Naive thymus-derived CD8-positive, alpha-beta T cell (primary cell): ENCODE results near the gene PDE4B. TPM values are rescaled to one million over a fixed set of nuclear protein-coding genes. Genes with fewer than 3 reads are reported as not detected.
"Not testable (repeated sequence)": the region's sequence is repeated elsewhere in the genome, so short reads cannot be mapped to it uniquely, and the experiment has no call there.

Experiments
- ATAC-seq, 2 donors: fragments of 150-1000 bp; cut with Tn5 transposase in 1 of 2; sonication (Bioruptor Pico), chemical (Tn5 transposase) in 1 of 2; 1 replicate in 1 of 2; 2 replicates in 1 of 2; pipeline ENCODE4 v1.10.0; 2021; ENCODE audit warnings: mild to moderate bottlenecking in 2 of 2, moderate library complexity in 2 of 2
- POLR2A ChIA-PET: fragments of 350-600 bp; sonication (Branson Sonifier 250); formaldehyde crosslinking; loops from one replicate; lab custom pipeline; 2021; ENCODE audit warnings: antibody characterized with exemption; lab: Charles Lee
- DNase-seq, 10 donors: peaks; one replicate each; pipeline versions ENCODE4 v3.0.0 to v3.0.0-alpha.2; 2020 to 2022
- H3K27ac Mint-ChIP-seq, 10 donors: one replicate each; pipeline ENCODE4 v1.8.0; 2020 to 2022; ENCODE audit warnings: mild to moderate bottlenecking in 10 of 10, mixed read lengths in 10 of 10, moderate library complexity in 4 of 10, inconsistent platforms in 1 of 10
- H3K27me3 Mint-ChIP-seq, 5 donors: one replicate each; pipeline ENCODE4 v1.8.0; 2021 to 2022; ENCODE audit warnings: mixed read lengths in 5 of 5
- H3K36me3 Mint-ChIP-seq, 3 donors: one replicate each; pipeline ENCODE4 v1.8.0; 2020 to 2022; ENCODE audit warnings: mixed read lengths in 3 of 3, mild to moderate bottlenecking in 2 of 3, inconsistent platforms in 1 of 3
- H3K4me1 Mint-ChIP-seq, 4 donors: one replicate each; pipeline ENCODE4 v1.8.0; 2021 to 2022; ENCODE audit warnings: mixed read lengths in 4 of 4
- H3K4me3 Mint-ChIP-seq, 10 donors: one replicate each; pipeline ENCODE4 v1.8.0; 2020 to 2022; ENCODE audit warnings: mild to moderate bottlenecking in 10 of 10, mixed read lengths in 10 of 10, moderate library complexity in 6 of 10, inconsistent platforms in 1 of 10
- H3K9me3 Mint-ChIP-seq, 9 donors: one replicate each; pipeline ENCODE4 v1.8.0; 2020 to 2022; ENCODE audit warnings: mixed read lengths in 9 of 9, mild to moderate bottlenecking in 3 of 9, inconsistent platforms in 1 of 9, moderate library complexity in 1 of 9
- polyA plus RNA-seq, 3 donors: library from polyadenylated mRNA; unstranded; fragments of 300-500 nt; fragmentation: Illumina TruSeq; gene quantifications; one replicate each; pipeline ENCODE4 v1.2.3, GENCODE V29; 2021
- total RNA-seq, 8 experiments: library from RNA in 2 of 8; stranded (reverse) in 2 of 8; gene quantifications; one replicate each; pipeline ENCODE4 v1.2.3 and lab custom pipeline; 2021 to 2026

Gene PDE4B
- total and polyA plus RNA-seq, 5 experiments from 2014 or later, result 27.4 to 35.2 (median 31.9) TPM

GRCh38 chr1:66104076-66104475, 311.4 kb downstream of the PDE4B start:
- H3K36me3 Mint-ChIP-seq, DNase-seq, H3K27ac Mint-ChIP-seq, ATAC-seq, H3K4me3 Mint-ChIP-seq, POLR2A ChIA-PET, H3K4me1 Mint-ChIP-seq: not testable (repeated sequence)
- H3K9me3 Mint-ChIP-seq, result peaks cover 0 to 16% (median 4%) of the 10 kb centered on the region in 9 donors
- peaks cover 0 to 11% (median 4%) of the 10 kb centered on the region in 5 donors for H3K27me3 Mint-ChIP-seq

- no peaks in the 10 kb centered on the region for H3K4me1 Mint-ChIP-seq
- H3K27me3 Mint-ChIP-seq, result peaks cover 0 to 12% (median 5%) of the 10 kb centered on the region in 5 donors
- no peak overlapping the region for H3K27ac Mint-ChIP-seq
- peaks cover 0 to 4% (median 0%) of the 10 kb centered on the region in 9 donors for H3K9me3 Mint-ChIP-seq
- no peak for DNase-seq
- H3K4me3 Mint-ChIP-seq, result no peak overlapping the region
- no peaks in the 10 kb centered on the region for H3K36me3 Mint-ChIP-seq
- POLR2A ChIA-PET, result no interaction called here
- ATAC-seq, result no peak
These were observed 315.9 kb downstream of the PDE4B start for GRCh38 chr1:66108624-66109023.

GRCh38 chr1:66112744-66113400, 320.2 kb downstream of the PDE4B start:
- Mint-ChIP-seq H3K27ac (no peak overlapping the region), H3K4me1 (no peaks in the 10 kb centered on the region), H3K9me3 (peaks cover 0 to 2% (median 0%) of the 10 kb centered on the region in 9 donors), H3K36me3 (no peaks in the 10 kb centered on the region), H3K4me3 (no peak overlapping the region), H3K27me3 (peaks cover 0 to 12% (median 7%) of the 10 kb centered on the region in 5 donors)
- DNase-seq (no peak), ATAC-seq (no peak)
- POLR2A ChIA-PET, result no interaction called here

- DNase-seq (no peak), ATAC-seq (no peak)
- Mint-ChIP-seq H3K9me3 (peaks cover 0 to 3% (median 0%) of the 10 kb centered on the region in 9 donors), H3K27ac (no peak overlapping the region), H3K4me1 (no peaks in the 10 kb centered on the region), H3K36me3 (peaks cover 0 to 4% (median 0%) of the 10 kb centered on the region in 3 donors), H3K27me3 (peaks cover 0 to 9% (median 2%) of the 10 kb centered on the region in 5 donors), H3K4me3 (no peak overlapping the region)
- POLR2A ChIA-PET, result no interaction called here
These were observed 326.5 kb downstream of the PDE4B start for GRCh38 chr1:66119148-66119547.

GRCh38 chr1:66124670-66125069, 332.0 kb downstream of the PDE4B start:
- Mint-ChIP-seq H3K4me1 (no peaks in the 10 kb centered on the region), H3K9me3 (peaks cover 0 to 3% (median 0%) of the 10 kb centered on the region in 9 donors), H3K27ac (peak overlapping the region in 1 of 10 donors; percentile 80), H3K36me3 (no peaks in the 10 kb centered on the region), H3K4me3 (no peak overlapping the region), H3K27me3 (peaks cover 0 to 5% (median 0%) of the 10 kb centered on the region in 5 donors)
- POLR2A ChIA-PET, result no interaction called here
- DNase-seq (no peak), ATAC-seq (no peak)

GRCh38 chr1:66128641-66129040, 335.9 kb downstream of the PDE4B start:
- ATAC-seq, H3K4me3 Mint-ChIP-seq: not testable (repeated sequence)

GRCh38 chr1:66132324-66132723, 339.6 kb downstream of the PDE4B start:
- H3K27ac Mint-ChIP-seq, result no peak overlapping the region
- no peak overlapping the region for H3K4me3 Mint-ChIP-seq
- H3K27me3 Mint-ChIP-seq, result peaks cover 0 to 6% (median 4%) of the 10 kb centered on the region in 5 donors

More at GRCh38 chr1:66128641-66129040, 335.9 kb downstream of the PDE4B start:
- H3K4me1 Mint-ChIP-seq, H3K27ac Mint-ChIP-seq, POLR2A ChIA-PET, H3K9me3 Mint-ChIP-seq, H3K36me3 Mint-ChIP-seq, DNase-seq, H3K27me3 Mint-ChIP-seq: not testable (repeated sequence)

GRCh38 chr1:66134004-66134403, 341.3 kb downstream of the PDE4B start:
- Mint-ChIP-seq H3K36me3 (no peaks in the 10 kb centered on the region), H3K27ac (no peak overlapping the region), H3K4me1 (peaks cover 0 to 2% (median 0%) of the 10 kb centered on the region in 4 donors), H3K4me3 (no peak overlapping the region), H3K9me3 (peaks cover 0 to 4% (median 0%) of the 10 kb centered on the region in 9 donors), H3K27me3 (peaks cover 0 to 6% (median 4%) of the 10 kb centered on the region in 5 donors)
- ATAC-seq, result no peak
- POLR2A ChIA-PET, result no interaction called here
- DNase-seq, result no peak

More at GRCh38 chr1:66132324-66132723, 339.6 kb downstream of the PDE4B start:
- Mint-ChIP-seq H3K9me3 (peaks cover 0 to 4% (median 0%) of the 10 kb centered on the region in 9 donors), H3K4me1 (peaks cover 0 to 2% (median 0%) of the 10 kb centered on the region in 4 donors), H3K36me3 (no peaks in the 10 kb centered on the region)
- POLR2A ChIA-PET, result no interaction called here
- DNase-seq (no peak), ATAC-seq (no peak)

- no peaks in the 10 kb centered on the region for H3K36me3 Mint-ChIP-seq
- H3K4me1 Mint-ChIP-seq, result peaks cover 0 to 2% (median 0%) of the 10 kb centered on the region in 4 donors
- H3K27me3 Mint-ChIP-seq, result peaks cover 0 to 6% (median 4%) of the 10 kb centered on the region in 5 donors
- no peak for ATAC-seq
- no peak overlapping the region for H3K27ac Mint-ChIP-seq
- DNase-seq, result no peak
- POLR2A ChIA-PET, result no interaction called here
- H3K9me3 Mint-ChIP-seq, result peaks cover 0 to 4% (median 0%) of the 10 kb centered on the region in 9 donors
- H3K4me3 Mint-ChIP-seq, result no peak overlapping the region
These were observed 342.5 kb downstream of the PDE4B start for GRCh38 chr1:66135161-66135560.

- H3K9me3 Mint-ChIP-seq, ATAC-seq, H3K36me3 Mint-ChIP-seq, DNase-seq, H3K27me3 Mint-ChIP-seq, H3K27ac Mint-ChIP-seq, H3K4me3 Mint-ChIP-seq, H3K4me1 Mint-ChIP-seq: not testable (repeated sequence)
- POLR2A ChIA-PET, result interaction anchor here (0.6 kb wide), 1 partner anchor 32 kb away, joined by 4 read pairs; no protein-coding TSS in a partner anchor
These were observed 343.7 kb downstream of the PDE4B start for GRCh38 chr1:66136423-66136822.

- POLR2A ChIA-PET, result interaction anchor here (0.6 kb wide), 1 partner anchor 31 kb away, joined by 4 read pairs; no protein-coding TSS in a partner anchor
- Mint-ChIP-seq H3K36me3 (no peaks in the 10 kb centered on the region), H3K9me3 (peaks cover 0 to 2% (median 0%) of the 10 kb centered on the region in 9 donors), H3K27me3 (peaks cover 0 to 6% (median 4%) of the 10 kb centered on the region in 5 donors), H3K27ac (no peak overlapping the region), H3K4me3 (no peak overlapping the region), H3K4me1 (peaks cover 0 to 2% (median 0%) of the 10 kb centered on the region in 4 donors)
- DNase-seq (no peak), ATAC-seq (peak in 1 of 2 donors; percentile 16)
These were observed 344.5 kb downstream of the PDE4B start for GRCh38 chr1:66137235-66137634.

GRCh38 chr1:66138613-66139012, 345.9 kb downstream of the PDE4B start:
- no peak for ATAC-seq
- no peak overlapping the region for H3K4me3 Mint-ChIP-seq
- POLR2A ChIA-PET, result no interaction called here

GRCh38 chr1:66140072-66140471, 347.4 kb downstream of the PDE4B start:
- peaks cover 0 to 6% (median 2%) of the 10 kb centered on the region in 5 donors for H3K27me3 Mint-ChIP-seq
- no peak overlapping the region for H3K4me3 Mint-ChIP-seq
- H3K36me3 Mint-ChIP-seq, result no peaks in the 10 kb centered on the region
- DNase-seq (no peak), ATAC-seq (no peak)
- peaks cover 0 to 2% (median 0%) of the 10 kb centered on the region in 9 donors for H3K9me3 Mint-ChIP-seq
- H3K27ac Mint-ChIP-seq, result no peak overlapping the region
- POLR2A ChIA-PET, result no interaction called here
- H3K4me1 Mint-ChIP-seq, result peaks cover 0 to 2% (median 0%) of the 10 kb centered on the region in 4 donors

More at GRCh38 chr1:66138613-66139012, 345.9 kb downstream of the PDE4B start:
- no peak overlapping the region for H3K27ac Mint-ChIP-seq
- DNase-seq, result no peak
- H3K4me1 Mint-ChIP-seq, result peaks cover 0 to 2% (median 0%) of the 10 kb centered on the region in 4 donors
- H3K9me3 Mint-ChIP-seq, result peaks cover 0 to 2% (median 0%) of the 10 kb centered on the region in 9 donors
- H3K36me3 Mint-ChIP-seq, result no peaks in the 10 kb centered on the region
- peaks cover 0 to 6% (median 4%) of the 10 kb centered on the region in 5 donors for H3K27me3 Mint-ChIP-seq
